ENCODE measurements around the gene CCDC152.
"Not testable (repeated sequence)": the region's sequence is repeated elsewhere in the genome, so short reads cannot be mapped to it uniquely, and the experiment has no call there.

The CCDC152 gene

GRCh38 chr5:42816546-42816945 is 59.9 kb downstream of the CCDC152 start:
- DNase-seq = not testable (repeated sequence)

GRCh38 chr5:42819745-42820144 is 63.1 kb downstream of the CCDC152 start:
- no peak for DNase-seq

GRCh38 chr5:42822548-42822947 is 65.9 kb downstream of the CCDC152 start:
- no peak for DNase-seq

GRCh38 chr5:42824347-42824976 is 67.8 kb downstream of the CCDC152 start:
- DNase-seq = no peak

GRCh38 chr5:42825422-42826148 is 69.0 kb downstream of the CCDC152 start:
- DNase-seq = no peak

GRCh38 chr5:42826757-42827515 is 70.3 kb downstream of the CCDC152 start:
- no peak for DNase-seq

- no peak for DNase-seq
These were observed 72.1 kb downstream of the CCDC152 start for GRCh38 chr5:42828671-42829070.

GRCh38 chr5:42830924-42831323 is 74.3 kb downstream of the CCDC152 start:
- no peak for DNase-seq

- no peak for DNase-seq
These were observed 75.4 kb downstream of the CCDC152 start for GRCh38 chr5:42832060-42832459.

- no peak for DNase-seq
These were observed 79.6 kb downstream of the CCDC152 start for GRCh38 chr5:42836070-42836769.

GRCh38 chr5:42837601-42838000 is 81.0 kb downstream of the CCDC152 start:
- DNase-seq = no peak

- no peak for DNase-seq
These were observed 82.6 kb downstream of the CCDC152 start for GRCh38 chr5:42839196-42839595.

- no peak for DNase-seq
These were observed 83.7 kb downstream of the CCDC152 start for GRCh38 chr5:42840269-42840668.

GRCh38 chr5:42840842-42841567 is 84.4 kb downstream of the CCDC152 start:
- no peak for DNase-seq

- DNase-seq = no peak
These were observed 86.5 kb downstream of the CCDC152 start for GRCh38 chr5:42842921-42843641.

GRCh38 chr5:42843675-42844292 is 87.2 kb downstream of the CCDC152 start:
- DNase-seq = no peak

- DNase-seq = not testable (repeated sequence)
These were observed 87.8 kb downstream of the CCDC152 start for GRCh38 chr5:42844408-42844807.

- DNase-seq = no peak
These were observed 91.9 kb downstream of the CCDC152 start for GRCh38 chr5:42848545-42848944.

GRCh38 chr5:42851481-42851880 is 94.9 kb downstream of the CCDC152 start:
- DNase-seq = no peak

All from activated naive CD4-positive, alpha-beta T cell treated with anti-CD3 and anti-CD28 coated beads, Interleukin-2, amount 50 U/mL, for 16 hours (primary cell).